ENCODE results near the gene C10orf53.
"Not testable (repeated sequence)": the region's sequence is repeated elsewhere in the genome, so short reads cannot be mapped to it uniquely, and the experiment has no call there.

C10orf53 gene

GRCh38 chr10:49652421-49653272 is 26.8 kb upstream of the C10orf53 start:
- no peak for FAIRE-seq

- FAIRE-seq: no peak
Measured at GRCh38 chr10:49653273-49653929, 26.1 kb upstream of the C10orf53 start.

- FAIRE-seq: no peak
Measured at GRCh38 chr10:49654036-49654693, 25.3 kb upstream of the C10orf53 start.

- no peak for FAIRE-seq
Measured at GRCh38 chr10:49655099-49655498, 24.4 kb upstream of the C10orf53 start.

- FAIRE-seq: no peak
Measured at GRCh38 chr10:49656845-49657493, 22.5 kb upstream of the C10orf53 start.

- no peak for FAIRE-seq
Measured at GRCh38 chr10:49657606-49658005, 21.8 kb upstream of the C10orf53 start.

GRCh38 chr10:49661140-49661856 is 18.2 kb upstream of the C10orf53 start:
- FAIRE-seq: no peak

GRCh38 chr10:49662169-49662830 is 17.2 kb upstream of the C10orf53 start:
- FAIRE-seq: no peak

GRCh38 chr10:49663596-49663995 is 15.9 kb upstream of the C10orf53 start:
- FAIRE-seq: no peak

- no peak for FAIRE-seq
Measured at GRCh38 chr10:49664006-49664841, 15.2 kb upstream of the C10orf53 start.

- no peak for FAIRE-seq
Measured at GRCh38 chr10:49664842-49665355, 14.6 kb upstream of the C10orf53 start.

- FAIRE-seq: no peak
Measured at GRCh38 chr10:49666054-49666615, 13.3 kb upstream of the C10orf53 start.

- FAIRE-seq: no peak
Measured at GRCh38 chr10:49666685-49667084, 12.8 kb upstream of the C10orf53 start.

GRCh38 chr10:49667991-49668390 is 11.5 kb upstream of the C10orf53 start:
- no peak for FAIRE-seq

GRCh38 chr10:49668684-49669083 is 10.8 kb upstream of the C10orf53 start:
- FAIRE-seq: no peak

GRCh38 chr10:49678827-49679479 is 498 bp upstream of the C10orf53 start:
- FAIRE-seq: no peak

- FAIRE-seq: not testable (repeated sequence)
Measured at GRCh38 chr10:49682449-49682848, 3.0 kb downstream of the C10orf53 start.

- no peak for FAIRE-seq
Measured at GRCh38 chr10:49682879-49683278, 3.4 kb downstream of the C10orf53 start.

- FAIRE-seq: no peak
Measured at GRCh38 chr10:49686651-49687050, 7.2 kb downstream of the C10orf53 start.

All from colon (tissue), 2 donors.